ENCODE results near the gene LRP4. TPM values are rescaled to one million over a fixed set of nuclear protein-coding genes. Genes with fewer than 3 reads are reported as not detected.

Gene LRP4
- total RNA-seq, 1 donor from 2014 or later = 6.6 TPM

DNA sequence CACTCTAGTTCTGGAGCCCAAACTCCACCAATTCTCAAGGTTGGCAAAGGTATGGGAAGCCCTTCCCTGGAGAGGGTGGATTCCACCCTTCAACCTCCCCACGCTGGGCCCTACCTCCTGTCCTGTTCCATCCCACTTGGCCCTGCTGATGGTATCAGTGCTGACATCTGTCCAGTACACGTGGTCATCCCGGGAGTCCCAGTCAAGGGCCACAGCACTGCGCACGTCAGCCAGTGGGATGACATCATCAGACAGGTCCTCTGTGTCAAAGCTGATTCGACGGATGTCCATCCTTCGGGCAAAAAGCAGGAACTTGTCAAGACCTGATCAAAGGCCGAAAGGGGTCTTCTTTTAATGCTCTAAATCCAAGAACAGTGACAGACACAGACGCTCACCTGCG, 32.1 kb downstream of the LRP4 start:
- DNase-seq (no peak), ATAC-seq (no peak)
- no peaks in the 10 kb centered on the region for H3K4me1 ChIP-seq
- intact Hi-C loops (cut with DNase I) = loop anchor here (5.0 kb wide), 1 partner anchor 266 kb away; no protein-coding TSS in a partner anchor
- peaks cover 23% of the 10 kb centered on the region for H3K36me3 ChIP-seq
- no peak overlapping the region for H3K4me3 ChIP-seq
- no peaks in the 10 kb centered on the region for H3K9me3 ChIP-seq
- H3K27me3 ChIP-seq (ENCODE audit: low read depth) = no peaks in the 10 kb centered on the region
- TF ChIP-seq, protein P1, sequence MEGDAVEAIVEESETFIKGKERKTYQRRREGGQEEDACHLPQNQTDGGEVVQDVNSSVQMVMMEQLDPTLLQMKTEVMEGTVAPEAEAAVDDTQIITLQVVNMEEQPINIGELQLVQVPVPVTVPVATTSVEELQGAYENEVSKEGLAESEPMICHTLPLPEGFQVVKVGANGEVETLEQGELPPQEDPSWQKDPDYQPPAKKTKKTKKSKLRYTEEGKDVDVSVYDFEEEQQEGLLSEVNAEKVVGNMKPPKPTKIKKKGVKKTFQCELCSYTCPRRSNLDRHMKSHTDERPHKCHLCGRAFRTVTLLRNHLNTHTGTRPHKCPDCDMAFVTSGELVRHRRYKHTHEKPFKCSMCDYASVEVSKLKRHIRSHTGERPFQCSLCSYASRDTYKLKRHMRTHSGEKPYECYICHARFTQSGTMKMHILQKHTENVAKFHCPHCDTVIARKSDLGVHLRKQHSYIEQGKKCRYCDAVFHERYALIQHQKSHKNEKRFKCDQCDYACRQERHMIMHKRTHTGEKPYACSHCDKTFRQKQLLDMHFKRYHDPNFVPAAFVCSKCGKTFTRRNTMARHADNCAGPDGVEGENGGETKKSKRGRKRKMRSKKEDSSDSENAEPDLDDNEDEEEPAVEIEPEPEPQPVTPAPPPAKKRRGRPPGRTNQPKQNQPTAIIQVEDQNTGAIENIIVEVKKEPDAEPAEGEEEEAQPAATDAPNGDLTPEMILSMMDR (IDR thresholded peaks at IDR 0.05) = no peak
- no peak overlapping the region for H3K27ac ChIP-seq

DNA sequence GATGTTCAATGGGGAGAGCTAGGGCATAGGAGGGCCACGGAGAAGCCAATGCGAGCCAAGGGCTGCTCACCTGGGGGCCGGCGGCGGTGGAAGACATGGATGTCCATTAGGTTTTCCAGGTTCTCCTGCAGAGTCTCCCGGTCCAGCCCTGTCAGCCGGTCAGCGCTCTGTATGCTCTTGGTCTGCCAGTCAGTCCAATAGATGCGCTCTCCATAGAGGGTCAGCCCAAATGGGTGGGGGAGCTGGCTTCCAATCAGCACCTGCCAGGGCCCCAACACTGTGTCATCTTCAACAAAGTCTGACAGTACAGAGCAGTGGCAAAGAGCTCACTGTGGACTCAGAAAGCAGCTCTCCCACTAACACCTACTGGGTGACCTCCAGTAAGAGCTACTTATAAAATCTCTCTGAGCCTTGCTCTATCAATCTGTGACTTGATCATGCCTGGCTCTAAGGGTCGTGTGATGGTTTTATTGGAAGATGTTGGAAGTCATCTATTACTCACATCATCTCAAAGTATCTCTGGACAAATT, 39.2 kb downstream of the LRP4 start:
- Histone ChIP-seq H3K27ac (no peak overlapping the region), H3K27me3 (ENCODE audit: low read depth) (no peaks in the 10 kb centered on the region), H3K36me3 (peaks cover 19% of the 10 kb centered on the region), H3K4me1 (no peaks in the 10 kb centered on the region), H3K4me3 (no peak overlapping the region), H3K9me3 (no peaks in the 10 kb centered on the region)
- ATAC-seq = no peak
- intact Hi-C loops (cut with DNase I) = no loop called here
- TF ChIP-seq, protein P1 (IDR thresholded peaks at IDR 0.05) = no peak
- DNase-seq = no peak

DNA sequence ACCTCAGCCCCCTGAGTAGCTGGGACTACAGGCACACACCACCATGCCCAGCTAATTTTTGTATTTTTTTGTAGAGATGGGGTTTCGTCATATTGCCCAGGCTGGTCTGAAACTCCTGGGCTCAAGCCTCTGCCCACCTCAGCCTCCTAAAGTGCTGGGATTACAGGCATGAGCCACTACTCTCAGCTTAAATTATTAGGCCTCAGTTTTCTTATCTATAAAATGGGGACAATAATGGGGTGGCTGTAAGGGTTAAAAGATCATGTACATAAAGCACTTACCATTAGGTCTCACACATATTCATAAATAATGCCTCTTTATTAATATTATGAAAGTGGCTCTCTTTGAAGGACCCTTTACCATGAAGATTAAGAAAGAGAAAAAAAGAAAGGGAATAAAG, 40.8 kb downstream of the LRP4 start:
- DNase-seq (no peak), ATAC-seq (no peak)
- H3K27ac ChIP-seq = no peak overlapping the region
- H3K27me3 ChIP-seq (ENCODE audit: low read depth) = no peaks in the 10 kb centered on the region
- H3K4me1 ChIP-seq = no peaks in the 10 kb centered on the region
- peaks cover 12% of the 10 kb centered on the region for H3K36me3 ChIP-seq
- no peaks in the 10 kb centered on the region for H3K9me3 ChIP-seq
- H3K4me3 ChIP-seq = no peak overlapping the region
- intact Hi-C loops (cut with DNase I) = no loop called here
- TF ChIP-seq, protein P1 (IDR thresholded peaks at IDR 0.05) = no peak

DNA sequence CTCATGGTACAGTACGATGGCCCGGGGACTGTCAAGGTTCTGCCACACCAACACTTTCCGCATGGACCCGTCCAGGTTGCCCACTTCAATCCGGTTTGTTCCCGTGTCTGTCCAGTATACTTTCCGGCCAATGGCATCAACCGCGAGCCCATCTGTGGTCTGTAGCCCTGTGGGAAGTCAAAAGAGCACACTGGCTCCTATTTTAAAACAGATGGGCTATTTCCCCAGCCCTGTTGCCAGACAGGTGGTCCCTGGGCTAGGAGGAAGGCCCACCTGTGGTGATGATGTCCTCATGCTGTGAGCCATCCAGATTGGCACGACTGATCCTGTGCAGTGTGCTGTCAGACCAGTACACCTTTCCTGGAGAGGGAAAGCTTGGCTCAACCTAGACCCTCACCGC, 41.9 kb downstream of the LRP4 start:
- TF ChIP-seq, protein P1 (IDR thresholded peaks at IDR 0.05) = no peak
- intact Hi-C loops (cut with DNase I) = no loop called here
- no peaks in the 10 kb centered on the region for H3K4me1 ChIP-seq
- no peaks in the 10 kb centered on the region for H3K9me3 ChIP-seq
- DNase-seq (no peak), ATAC-seq (no peak)
- H3K27ac ChIP-seq = no peak overlapping the region
- no peak overlapping the region for H3K4me3 ChIP-seq
- H3K27me3 ChIP-seq (ENCODE audit: low read depth) = no peaks in the 10 kb centered on the region
- H3K36me3 ChIP-seq = peaks cover 12% of the 10 kb centered on the region

DNA sequence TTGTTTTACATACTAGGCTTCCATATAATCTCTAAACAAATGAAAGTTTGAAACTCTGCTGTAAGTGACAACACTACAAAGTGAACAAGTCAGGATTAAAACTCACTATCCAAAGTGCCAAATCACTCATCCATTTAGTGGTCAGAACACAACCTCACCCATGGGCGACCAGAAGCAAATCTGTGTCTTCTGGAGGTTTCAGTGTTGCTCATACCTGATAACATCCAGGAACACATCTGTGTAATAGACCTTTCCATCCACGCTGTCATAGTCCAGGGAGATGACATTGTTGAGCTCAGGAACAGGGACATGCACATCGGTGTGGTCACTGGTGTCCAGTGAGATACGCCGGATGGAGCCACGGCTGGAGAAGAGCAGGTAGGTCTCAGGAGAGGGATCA, 43.8 kb downstream of the LRP4 start:
- intact Hi-C loops (cut with DNase I) = no loop called here

More for the DNA sequence above, 43.8 kb downstream of the LRP4 start:
- TF ChIP-seq, protein P1 (IDR thresholded peaks at IDR 0.05) = no peak
- Histone ChIP-seq H3K36me3 (peaks cover 12% of the 10 kb centered on the region), H3K4me1 (no peaks in the 10 kb centered on the region), H3K27ac (no peak overlapping the region), H3K4me3 (no peak overlapping the region), H3K27me3 (ENCODE audit: low read depth) (no peaks in the 10 kb centered on the region), H3K9me3 (no peaks in the 10 kb centered on the region)
- DNase-seq = no peak
- no peak for ATAC-seq

All from lower lobe of right lung (tissue), 2 donors.